ENCODE measurements around the gene HOXA7. TPM values are rescaled to one million over a fixed set of nuclear protein-coding genes. Genes with fewer than 3 reads are reported as not detected.

HOXA7 gene
- total and polyA plus RNA-seq, 2 of the 8 experiments (the other 6 are each of a cell fraction or from before 2014, with no cell fraction given) = 0.03 TPM; not detected in 1

DNA sequence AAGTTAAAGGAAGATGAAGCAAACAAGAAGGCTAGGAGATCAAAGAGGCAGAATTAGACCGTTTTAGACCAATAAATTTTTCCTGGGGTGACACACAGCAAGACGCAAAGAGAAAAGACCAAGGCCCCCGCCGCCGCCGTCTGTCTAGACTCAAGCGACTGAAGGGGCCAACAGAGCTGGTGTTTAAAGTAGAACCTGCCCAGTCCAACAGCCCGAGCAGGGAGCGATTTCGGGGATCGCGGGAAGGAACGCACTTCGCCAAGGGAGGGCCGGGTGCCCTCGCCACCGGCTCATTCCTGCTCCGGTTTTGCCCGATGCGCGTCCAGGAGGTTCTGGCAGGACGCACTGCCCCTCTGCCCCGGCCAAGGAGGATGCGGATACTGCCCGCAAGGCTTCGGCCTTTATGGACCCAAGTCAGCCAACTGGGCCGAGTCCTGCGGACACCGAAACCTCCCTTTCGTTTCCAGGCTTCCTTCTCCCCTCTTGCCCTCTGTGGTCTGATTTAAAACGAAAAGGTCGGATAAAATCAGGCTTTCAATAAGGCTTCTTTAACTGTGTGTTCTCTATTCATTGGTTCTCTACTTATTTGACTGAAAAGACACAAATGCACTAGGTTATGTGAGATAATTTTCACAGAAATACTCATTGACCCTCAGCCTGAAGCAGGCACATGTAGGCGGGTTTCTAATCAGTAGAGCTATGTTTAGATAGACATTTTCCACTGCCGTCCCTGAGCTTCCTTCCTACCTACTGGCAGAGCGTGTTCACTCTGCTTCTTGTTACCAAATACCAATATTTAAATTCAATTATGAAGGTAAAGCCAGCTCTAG is 2.2 kb upstream of the HOXA7 start (continued):
- TF ChIP-seq FOSL1 (IDR thresholded peaks at IDR 0.05; ENCODE audit: insufficient read depth, low read depth, low read length) = no peak
- no peak for TF ChIP-seq SP2 (IDR thresholded peaks at IDR 0.05; ENCODE audit: low read length)
- no peak for TF ChIP-seq SRF (IDR thresholded peaks at IDR 0.05; ENCODE audit: low read depth, low read length)
- TF ChIP-seq YY1 (IDR thresholded peaks at IDR 0.05; ENCODE audit: low read depth, low read length) = no peak
- no peak for TF ChIP-seq TAF7 (optimal IDR thresholded peaks at IDR 0.05; ENCODE audit: borderline replicate concordance, low read depth, low read length)
- TF ChIP-seq, protein P1, sequence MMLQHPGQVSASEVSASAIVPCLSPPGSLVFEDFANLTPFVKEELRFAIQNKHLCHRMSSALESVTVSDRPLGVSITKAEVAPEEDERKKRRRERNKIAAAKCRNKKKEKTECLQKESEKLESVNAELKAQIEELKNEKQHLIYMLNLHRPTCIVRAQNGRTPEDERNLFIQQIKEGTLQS (IDR thresholded peaks at IDR 0.05; ENCODE audit: insufficient read depth, low read depth, low read length) = no peak
- no peak for TF ChIP-seq EP300 (IDR thresholded peaks at IDR 0.05; ENCODE audit: borderline replicate concordance in 1 of 2, low read depth in 2 of 2, low read length in 2 of 2)
- TF ChIP-seq RNF2 (IDR thresholded peaks at IDR 0.05; ENCODE audit: borderline replicate concordance, low read depth, low read length, missing control alignments, poor library complexity, severe bottlenecking) = peak; percentile 76
- TF ChIP-seq PHF8 (conservative IDR thresholded peaks at IDR 0.05; ENCODE audit: low read depth, low read length) = no peak
- no peak for TF ChIP-seq BRCA1 (IDR thresholded peaks at IDR 0.05; ENCODE audit: low read depth, low read length)
- TF ChIP-seq RXRA (IDR thresholded peaks at IDR 0.05; ENCODE audit: insufficient read depth, low read depth, low read length) = no peak
- peak; percentile 92 for TF ChIP-seq SUZ12 (IDR thresholded peaks at IDR 0.05; ENCODE audit: low read length)

Measured in H1 (cell line).